Stimulated activated naive CD8-positive, alpha-beta T cell treated with anti-CD3 and anti-CD28 coated beads, Interleukin-15, Interleukin-2, amounts not matched to agents 100 ng/mL and 50 ng/mL, for 24 hours (primary cell): Measurements from ENCODE around the gene RBCK1.

ENCODE experiments used
- H3K27ac Mint-ChIP-seq: one replicate; pipeline ENCODE4 v1.8.0; 2021; ENCODE audit warnings: mild to moderate bottlenecking, mixed read lengths
- H3K27me3 Mint-ChIP-seq: one replicate; pipeline ENCODE4 v1.8.0; 2021; ENCODE audit warnings: mixed read lengths
- H3K36me3 Mint-ChIP-seq: one replicate; pipeline ENCODE4 v1.8.0; 2021; ENCODE audit warnings: low read depth, mixed read lengths
- H3K4me1 Mint-ChIP-seq: one replicate; pipeline ENCODE4 v1.8.0; 2021; ENCODE audit warnings: low read depth, mixed read lengths
- H3K4me3 Mint-ChIP-seq: one replicate; pipeline ENCODE4 v1.8.0; 2021; ENCODE audit warnings: mild to moderate bottlenecking, mixed read lengths
- H3K9me3 Mint-ChIP-seq: one replicate; pipeline ENCODE4 v1.8.0; 2021; ENCODE audit warnings: mixed read lengths

RBCK1 gene

DNA sequence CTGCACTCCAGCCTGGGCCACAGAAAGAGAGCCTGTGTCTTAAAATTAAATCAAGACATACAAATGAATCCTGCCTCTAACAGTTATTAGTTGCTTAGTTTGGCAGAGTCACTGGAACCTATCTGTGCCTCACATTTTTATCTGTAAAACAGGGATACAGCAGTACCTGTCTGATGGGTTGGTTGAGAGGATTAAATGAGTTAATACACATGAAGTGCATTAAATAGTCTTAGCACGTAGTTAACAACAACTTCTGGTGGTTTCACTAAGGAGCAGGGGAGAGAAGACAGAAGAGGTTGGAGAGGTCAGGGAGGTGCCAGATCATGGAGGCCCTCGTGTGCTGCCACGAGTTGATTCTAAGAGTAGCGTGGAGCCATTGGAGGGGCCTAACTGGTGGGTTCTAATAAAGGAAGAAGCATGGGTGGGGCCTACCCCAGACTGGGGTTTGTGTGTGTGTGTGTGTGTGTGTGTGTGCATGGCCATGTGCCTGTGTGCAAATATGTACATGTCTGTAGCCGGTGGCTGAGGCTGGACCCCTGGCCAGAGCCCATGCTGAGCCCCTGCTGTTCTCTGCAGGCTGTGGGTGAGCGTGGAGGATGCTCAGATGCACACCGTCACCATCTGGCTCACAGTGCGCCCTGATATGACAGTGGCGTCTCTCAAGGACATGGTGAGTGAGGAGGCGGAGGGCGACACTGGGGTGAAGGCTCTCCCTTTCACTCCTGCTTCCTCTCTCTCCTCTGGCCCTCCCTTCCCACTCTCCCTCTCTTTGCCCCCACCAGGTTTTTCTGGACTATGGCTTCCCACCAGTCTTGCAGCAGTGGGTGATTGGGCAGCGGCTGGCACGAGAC lies 9.1 kb downstream of the RBCK1 start:
- Mint-ChIP-seq H3K9me3 (no peaks in the 10 kb centered on the region), H3K4me3 (no peak overlapping the region), H3K36me3 (peaks cover 54% of the 10 kb centered on the region), H3K27me3 (no peaks in the 10 kb centered on the region), H3K27ac (no peak overlapping the region), H3K4me1 (peaks cover 32% of the 10 kb centered on the region)

- H3K27me3 Mint-ChIP-seq: no peaks in the 10 kb centered on the region
- H3K27ac Mint-ChIP-seq: no peak overlapping the region
- H3K36me3 Mint-ChIP-seq: peaks cover 54% of the 10 kb centered on the region
These were observed 9.8 kb downstream of the RBCK1 start for GRCh38 chr20:417801-418342.

GRCh38 chr20:418858-419365 lies 10.8 kb downstream of the RBCK1 start:
- Mint-ChIP-seq H3K4me1 (peaks cover 18% of the 10 kb centered on the region), H3K36me3 (peaks cover 50% of the 10 kb centered on the region), H3K9me3 (no peaks in the 10 kb centered on the region), H3K27ac (no peak overlapping the region), H3K27me3 (no peaks in the 10 kb centered on the region), H3K4me3 (no peak overlapping the region)

More at GRCh38 chr20:417801-418342, 9.8 kb downstream of the RBCK1 start:
- Mint-ChIP-seq H3K4me3 (no peak overlapping the region), H3K4me1 (peaks cover 28% of the 10 kb centered on the region), H3K9me3 (no peaks in the 10 kb centered on the region)

GRCh38 chr20:419556-420165 lies 11.6 kb downstream of the RBCK1 start:
- Mint-ChIP-seq H3K36me3 (peaks cover 54% of the 10 kb centered on the region), H3K9me3 (no peaks in the 10 kb centered on the region), H3K4me3 (no peak overlapping the region), H3K4me1 (peaks cover 13% of the 10 kb centered on the region), H3K27me3 (no peaks in the 10 kb centered on the region), H3K27ac (no peak overlapping the region)

DNA sequence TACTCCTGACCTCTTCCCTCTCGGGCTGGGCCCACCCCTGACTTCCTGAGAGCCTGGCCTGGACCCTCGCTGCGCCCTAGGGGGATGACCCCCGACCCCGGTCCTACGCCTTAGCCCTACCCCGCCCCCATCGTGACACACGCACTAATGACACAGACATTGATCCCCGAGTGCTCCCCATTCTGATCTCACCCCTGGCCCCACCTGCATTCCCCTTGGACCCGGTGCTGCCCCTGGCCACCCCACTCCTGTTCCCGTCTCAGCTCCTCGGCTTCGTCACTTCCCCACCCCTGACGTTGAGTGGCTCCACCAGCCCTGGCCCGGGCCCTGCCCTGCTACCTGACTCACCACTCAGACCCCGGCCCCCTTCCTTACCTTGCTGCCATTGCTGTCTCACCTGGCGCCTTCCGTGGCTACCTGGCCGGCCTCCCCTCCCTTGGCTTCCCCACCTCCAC lies 12.1 kb downstream of the RBCK1 start:
- Mint-ChIP-seq H3K36me3 (peaks cover 57% of the 10 kb centered on the region), H3K9me3 (no peaks in the 10 kb centered on the region), H3K27me3 (no peaks in the 10 kb centered on the region), H3K4me3 (no peak overlapping the region), H3K27ac (no peak overlapping the region), H3K4me1 (peaks cover 12% of the 10 kb centered on the region)

- H3K36me3 Mint-ChIP-seq: peaks cover 51% of the 10 kb centered on the region
- peaks cover 4% of the 10 kb centered on the region for H3K4me1 Mint-ChIP-seq
- no peaks in the 10 kb centered on the region for H3K27me3 Mint-ChIP-seq
- peak overlapping the region; percentile 43 for H3K27ac Mint-ChIP-seq
- no peak overlapping the region for H3K4me3 Mint-ChIP-seq
- H3K9me3 Mint-ChIP-seq: no peaks in the 10 kb centered on the region
These were observed 12.8 kb downstream of the RBCK1 start for GRCh38 chr20:420721-421574.

- no peak overlapping the region for H3K4me3 Mint-ChIP-seq
- peak overlapping the region; percentile 43 for H3K27ac Mint-ChIP-seq
- no peaks in the 10 kb centered on the region for H3K27me3 Mint-ChIP-seq
- peaks cover 50% of the 10 kb centered on the region for H3K36me3 Mint-ChIP-seq
- no peaks in the 10 kb centered on the region for H3K9me3 Mint-ChIP-seq
- peaks cover 6% of the 10 kb centered on the region for H3K4me1 Mint-ChIP-seq
These were observed 13.7 kb downstream of the RBCK1 start for GRCh38 chr20:421685-422250.

GRCh38 chr20:426566-426965 lies 18.5 kb downstream of the RBCK1 start:
- Mint-ChIP-seq H3K9me3 (no peaks in the 10 kb centered on the region), H3K4me3 (no peak overlapping the region), H3K27ac (no peak overlapping the region), H3K27me3 (no peaks in the 10 kb centered on the region), H3K4me1 (peaks cover 22% of the 10 kb centered on the region), H3K36me3 (peaks cover 65% of the 10 kb centered on the region)

DNA sequence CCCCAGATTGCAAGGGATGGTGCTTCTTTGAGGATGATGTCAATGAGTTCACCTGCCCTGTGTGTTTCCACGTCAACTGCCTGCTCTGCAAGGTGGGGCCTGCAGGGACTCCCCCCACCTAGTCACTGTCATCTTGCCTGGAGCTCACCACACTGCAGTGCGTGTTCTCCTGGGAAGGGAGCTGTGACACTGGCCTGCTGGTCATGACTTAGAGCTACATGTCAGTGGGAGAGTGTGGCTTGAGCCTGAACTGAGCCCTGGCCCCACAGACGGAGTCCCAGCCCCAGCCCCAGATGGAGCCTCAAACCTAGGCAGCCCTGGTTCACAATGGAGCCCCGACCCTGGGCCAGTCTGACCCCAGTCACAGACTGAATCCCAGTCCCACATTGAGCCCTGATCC lies 19.3 kb downstream of the RBCK1 start:
- no peaks in the 10 kb centered on the region for H3K27me3 Mint-ChIP-seq
- H3K4me3 Mint-ChIP-seq: no peak overlapping the region
- peaks cover 59% of the 10 kb centered on the region for H3K36me3 Mint-ChIP-seq
- no peaks in the 10 kb centered on the region for H3K9me3 Mint-ChIP-seq
- peaks cover 30% of the 10 kb centered on the region for H3K4me1 Mint-ChIP-seq
- peak overlapping the region; percentile 26 for H3K27ac Mint-ChIP-seq

- H3K36me3 Mint-ChIP-seq: peaks cover 55% of the 10 kb centered on the region
- no peaks in the 10 kb centered on the region for H3K27me3 Mint-ChIP-seq
- peaks cover 37% of the 10 kb centered on the region for H3K4me1 Mint-ChIP-seq
- H3K4me3 Mint-ChIP-seq: no peak overlapping the region
- H3K9me3 Mint-ChIP-seq: no peaks in the 10 kb centered on the region
- peak overlapping the region; percentile 26 for H3K27ac Mint-ChIP-seq
These were observed 20.0 kb downstream of the RBCK1 start for GRCh38 chr20:427849-428657.

DNA sequence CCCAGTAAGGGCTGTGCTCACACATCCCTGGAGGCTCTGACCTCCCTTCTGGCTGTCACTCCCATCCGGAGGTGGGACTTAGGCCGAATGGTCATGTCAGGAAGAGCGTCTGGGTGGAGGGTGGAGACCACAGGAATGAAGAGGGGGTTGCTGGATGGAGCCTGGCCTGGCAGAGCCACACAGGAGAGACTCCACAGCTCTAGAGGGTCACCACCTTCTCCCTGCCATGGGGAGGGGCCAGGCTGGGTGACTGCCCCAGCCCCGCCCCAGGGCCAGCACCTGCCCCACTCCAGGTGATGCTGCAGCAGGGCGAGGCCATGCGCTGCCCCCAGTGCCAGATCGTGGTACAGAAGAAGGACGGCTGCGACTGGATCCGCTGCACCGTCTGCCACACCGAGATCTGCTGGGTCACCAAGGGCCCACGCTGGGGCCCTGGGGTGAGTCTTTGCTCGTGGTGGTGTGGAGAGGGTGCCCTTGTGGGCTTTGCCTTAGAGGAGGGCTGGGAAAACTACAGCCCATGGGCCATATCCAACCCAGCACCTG lies 20.6 kb downstream of the RBCK1 start:
- peaks cover 60% of the 10 kb centered on the region for H3K36me3 Mint-ChIP-seq
- no peak overlapping the region for H3K27ac Mint-ChIP-seq
- H3K4me3 Mint-ChIP-seq: no peak overlapping the region

DNA sequence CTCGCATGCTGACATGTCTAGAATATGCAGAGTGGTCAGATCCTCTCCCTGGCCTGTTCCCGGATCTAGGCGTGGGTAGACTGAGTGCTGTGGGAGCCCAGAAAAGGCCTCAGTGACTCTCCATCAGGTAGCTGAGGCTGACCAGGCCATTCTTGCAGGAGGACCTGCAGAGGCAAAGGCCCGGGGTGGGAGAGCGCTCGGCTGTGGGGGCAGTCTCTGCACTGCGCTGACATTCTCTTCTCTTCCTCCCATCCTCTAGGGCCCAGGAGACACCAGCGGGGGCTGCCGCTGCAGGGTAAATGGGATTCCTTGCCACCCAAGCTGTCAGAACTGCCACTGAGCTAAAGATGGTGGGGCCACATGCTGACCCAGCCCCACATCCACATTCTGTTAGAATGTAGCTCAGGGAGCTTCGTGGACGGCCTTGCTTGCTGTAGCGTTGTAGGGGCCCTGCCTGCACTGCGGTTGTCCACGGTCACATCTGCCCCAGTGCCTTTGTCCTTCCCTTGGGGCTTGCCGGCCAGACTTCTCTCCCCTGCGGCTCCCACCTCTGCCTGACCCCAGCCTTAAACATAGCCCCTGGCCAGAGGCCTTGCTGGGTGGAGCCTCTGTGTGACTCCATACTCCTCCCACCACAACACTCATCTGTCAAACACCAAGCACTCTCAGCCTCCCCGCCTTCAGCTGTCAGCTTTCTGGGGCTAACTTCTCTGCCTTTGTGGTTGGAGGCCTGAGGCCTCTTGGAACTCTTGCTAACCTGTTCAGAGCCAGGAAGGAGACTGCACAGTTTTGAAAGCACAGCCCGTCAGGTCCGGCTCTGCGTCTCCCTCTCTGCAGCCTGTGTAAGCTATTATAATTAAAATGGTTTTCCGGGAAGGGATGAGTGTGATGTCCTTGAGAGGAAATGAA lies 22.2 kb downstream of the RBCK1 start:
- Mint-ChIP-seq H3K27ac (no peak overlapping the region), H3K4me1 (peaks cover 60% of the 10 kb centered on the region), H3K9me3 (no peaks in the 10 kb centered on the region), H3K4me3 (no peak overlapping the region), H3K36me3 (peaks cover 52% of the 10 kb centered on the region), H3K27me3 (no peaks in the 10 kb centered on the region)

More for the DNA sequence above, 20.6 kb downstream of the RBCK1 start:
- H3K9me3 Mint-ChIP-seq: no peaks in the 10 kb centered on the region
- peaks cover 44% of the 10 kb centered on the region for H3K4me1 Mint-ChIP-seq
- no peaks in the 10 kb centered on the region for H3K27me3 Mint-ChIP-seq
